ENCODE results near the gene TRIM7. TPM values are rescaled to one million over a fixed set of nuclear protein-coding genes. Genes with fewer than 3 reads are reported as not detected.

TRIM7 gene
- total and polyA plus RNA-seq, 9 of the 15 experiments (the other 6 are each of a cell fraction or from before 2014, with no cell fraction given), result 2.6 to 14.9 (median 8.9) TPM

DNA sequence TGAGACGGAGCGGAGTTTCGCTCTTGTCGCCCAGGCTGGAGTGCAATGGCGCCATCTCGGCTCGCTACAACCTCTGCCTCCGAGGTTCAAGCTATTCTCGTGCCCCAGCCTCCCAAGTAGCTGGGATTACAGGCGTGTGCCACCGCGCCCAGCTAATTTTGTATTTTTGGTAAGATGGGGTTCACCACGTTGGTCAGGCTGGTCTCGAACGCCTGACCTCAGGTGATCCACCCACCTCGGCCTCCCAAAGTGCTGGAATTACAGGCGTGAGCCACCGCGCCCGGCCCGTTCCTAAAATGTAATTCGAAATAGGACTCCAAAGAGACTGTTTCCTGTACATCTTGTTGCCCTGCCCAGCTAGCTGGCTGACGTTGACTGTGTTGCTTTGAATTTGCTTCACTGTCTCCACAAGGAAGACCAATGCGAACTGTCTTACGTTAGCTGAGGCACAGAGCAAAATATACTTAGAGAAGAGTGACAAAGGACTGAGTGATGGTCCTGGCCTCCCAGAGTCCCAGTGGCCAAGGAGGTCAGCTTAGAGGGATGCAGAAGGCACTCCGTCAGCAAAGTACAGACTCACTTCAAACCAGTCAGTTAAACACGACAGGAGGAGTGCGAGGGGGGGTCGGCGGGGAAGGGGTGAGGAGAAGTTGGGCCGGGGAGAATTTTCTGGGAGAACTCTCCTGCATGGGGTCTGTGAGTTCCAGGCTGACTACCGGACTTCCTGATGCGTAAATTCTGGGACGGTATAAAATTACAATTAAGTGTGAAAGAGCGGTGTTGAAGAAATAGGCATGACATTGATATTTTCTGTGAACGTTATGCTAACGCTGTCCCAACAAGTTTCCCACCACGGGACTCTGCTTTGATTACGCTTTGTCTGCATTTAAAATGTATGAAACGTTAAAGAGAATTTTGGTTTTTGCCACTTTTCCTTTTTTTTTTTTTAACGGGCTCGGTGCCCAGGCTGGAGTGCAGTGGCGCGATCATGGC lies 11.3 kb upstream of the TRIM7 start (continued):
- TF ChIP-seq, protein P1, sequence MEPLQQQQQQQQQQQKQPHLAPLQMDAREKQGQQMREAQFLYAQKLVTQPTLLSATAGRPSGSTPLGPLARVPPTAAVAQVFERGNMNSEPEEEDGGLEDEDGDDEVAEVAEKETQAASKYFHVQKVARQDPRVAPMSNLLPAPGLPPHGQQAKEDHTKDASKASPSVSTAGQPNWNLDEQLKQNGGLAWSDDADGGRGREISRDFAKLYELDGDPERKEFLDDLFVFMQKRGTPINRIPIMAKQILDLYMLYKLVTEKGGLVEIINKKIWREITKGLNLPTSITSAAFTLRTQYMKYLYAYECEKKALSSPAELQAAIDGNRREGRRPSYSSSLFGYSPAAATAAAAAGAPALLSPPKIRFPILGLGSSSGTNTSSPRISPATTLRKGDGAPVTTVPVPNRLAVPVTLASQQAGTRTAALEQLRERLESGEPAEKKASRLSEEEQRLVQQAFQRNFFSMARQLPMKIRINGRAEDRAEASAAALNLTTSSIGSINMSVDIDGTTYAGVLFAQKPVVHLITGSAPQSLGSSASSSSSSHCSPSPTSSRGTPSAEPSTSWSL (CRISPR knock-in tag; IDR thresholded peaks at IDR 0.05; ENCODE audit: borderline replicate concordance), result no peak
- TF ChIP-seq, protein P2, sequence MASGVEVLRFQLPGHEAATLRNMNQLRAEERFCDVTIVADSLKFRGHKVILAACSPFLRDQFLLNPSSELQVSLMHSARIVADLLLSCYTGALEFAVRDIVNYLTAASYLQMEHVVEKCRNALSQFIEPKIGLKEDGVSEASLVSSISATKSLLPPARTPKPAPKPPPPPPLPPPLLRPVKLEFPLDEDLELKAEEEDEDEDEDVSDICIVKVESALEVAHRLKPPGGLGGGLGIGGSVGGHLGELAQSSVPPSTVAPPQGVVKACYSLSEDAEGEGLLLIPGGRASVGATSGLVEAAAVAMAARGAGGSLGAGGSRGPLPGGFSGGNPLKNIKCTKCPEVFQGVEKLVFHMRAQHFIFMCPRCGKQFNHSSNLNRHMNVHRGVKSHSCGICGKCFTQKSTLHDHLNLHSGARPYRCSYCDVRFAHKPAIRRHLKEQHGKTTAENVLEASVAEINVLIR (CRISPR knock-in tag; IDR thresholded peaks at IDR 0.05), result peak; percentile 31; the same call in 1 of the 2 replicates
- TF ChIP-seq TRIM24 (IDR thresholded peaks at IDR 0.05) (peak in 1 of 2 experiments; percentile 51; a peak in 2 of 4 replicates), RBM14 (IDR thresholded peaks at IDR 0.05; ENCODE audit: borderline replicate concordance, insufficient read depth, low read depth, low read length) (no peak), NEUROD1 (IDR thresholded peaks at IDR 0.05; ENCODE audit: borderline replicate concordance, low read depth, low read length, partially characterized antibody) (no peak), HLTF (IDR thresholded peaks at IDR 0.05) (peak; percentile 92), EP400 (IDR thresholded peaks at IDR 0.05) (peak; percentile 63; the same call in 1 of the 2 replicates), FOXM1 (IDR thresholded peaks at IDR 0.05; ENCODE audit: low read depth) (peak; percentile 49; the same call in 1 of the 2 replicates), FOXM1 (CRISPR knock-in tag; IDR thresholded peaks at IDR 0.05; ENCODE audit: low read depth) (no peak), ZC3H8 (IDR thresholded peaks at IDR 0.05) (no peak), POLR2G (IDR thresholded peaks at IDR 0.05; ENCODE audit: low read depth, low read length) (peak; percentile 58)
- TF ChIP-seq, protein P3, sequence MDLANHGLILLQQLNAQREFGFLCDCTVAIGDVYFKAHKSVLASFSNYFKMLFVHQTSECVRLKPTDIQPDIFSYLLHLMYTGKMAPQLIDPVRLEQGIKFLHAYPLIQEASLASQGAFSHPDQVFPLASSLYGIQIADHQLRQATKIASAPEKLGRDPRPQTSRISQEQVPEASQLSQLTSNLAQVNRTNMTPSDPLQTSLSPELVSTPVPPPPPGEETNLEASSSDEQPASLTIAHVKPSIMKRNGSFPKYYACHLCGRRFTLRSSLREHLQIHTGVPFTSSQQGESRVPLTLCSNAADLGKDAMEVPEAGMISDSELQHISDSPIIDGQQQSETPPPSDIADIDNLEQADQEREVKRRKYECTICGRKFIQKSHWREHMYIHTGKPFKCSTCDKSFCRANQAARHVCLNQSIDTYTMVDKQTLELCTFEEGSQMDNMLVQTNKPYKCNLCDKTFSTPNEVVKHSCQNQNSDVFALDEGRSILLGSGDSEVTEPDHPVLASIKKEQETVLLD (IDR thresholded peaks at IDR 0.05), result no peak
- TF ChIP-seq, protein P4, sequence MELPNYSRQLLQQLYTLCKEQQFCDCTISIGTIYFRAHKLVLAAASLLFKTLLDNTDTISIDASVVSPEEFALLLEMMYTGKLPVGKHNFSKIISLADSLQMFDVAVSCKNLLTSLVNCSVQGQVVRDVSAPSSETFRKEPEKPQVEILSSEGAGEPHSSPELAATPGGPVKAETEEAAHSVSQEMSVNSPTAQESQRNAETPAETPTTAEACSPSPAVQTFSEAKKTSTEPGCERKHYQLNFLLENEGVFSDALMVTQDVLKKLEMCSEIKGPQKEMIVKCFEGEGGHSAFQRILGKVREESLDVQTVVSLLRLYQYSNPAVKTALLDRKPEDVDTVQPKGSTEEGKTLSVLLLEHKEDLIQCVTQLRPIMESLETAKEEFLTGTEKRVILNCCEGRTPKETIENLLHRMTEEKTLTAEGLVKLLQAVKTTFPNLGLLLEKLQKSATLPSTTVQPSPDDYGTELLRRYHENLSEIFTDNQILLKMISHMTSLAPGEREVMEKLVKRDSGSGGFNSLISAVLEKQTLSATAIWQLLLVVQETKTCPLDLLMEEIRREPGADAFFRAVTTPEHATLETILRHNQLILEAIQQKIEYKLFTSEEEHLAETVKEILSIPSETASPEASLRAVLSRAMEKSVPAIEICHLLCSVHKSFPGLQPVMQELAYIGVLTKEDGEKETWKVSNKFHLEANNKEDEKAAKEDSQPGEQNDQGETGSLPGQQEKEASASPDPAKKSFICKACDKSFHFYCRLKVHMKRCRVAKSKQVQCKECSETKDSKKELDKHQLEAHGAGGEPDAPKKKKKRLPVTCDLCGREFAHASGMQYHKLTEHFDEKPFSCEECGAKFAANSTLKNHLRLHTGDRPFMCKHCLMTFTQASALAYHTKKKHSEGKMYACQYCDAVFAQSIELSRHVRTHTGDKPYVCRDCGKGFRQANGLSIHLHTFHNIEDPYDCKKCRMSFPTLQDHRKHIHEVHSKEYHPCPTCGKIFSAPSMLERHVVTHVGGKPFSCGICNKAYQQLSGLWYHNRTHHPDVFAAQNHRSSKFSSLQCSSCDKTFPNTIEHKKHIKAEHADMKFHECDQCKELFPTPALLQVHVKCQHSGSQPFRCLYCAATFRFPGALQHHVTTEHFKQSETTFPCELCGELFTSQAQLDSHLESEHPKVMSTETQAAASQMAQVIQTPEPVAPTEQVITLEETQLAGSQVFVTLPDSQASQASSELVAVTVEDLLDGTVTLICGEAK (IDR thresholded peaks at IDR 0.05), result peak; percentile 71
- TF ChIP-seq, protein P4 (CRISPR knock-in tag; IDR thresholded peaks at IDR 0.05), result no peak
